ENCODE data around the gene CARS2.
"Not testable (repeated sequence)": the region's sequence is repeated elsewhere in the genome, so short reads cannot be mapped to it uniquely, and the experiment has no call there.

The CARS2 gene

GRCh38 chr13:110635405-110636002 lies 70.4 kb downstream of the CARS2 start:
- DNase-seq, result no peak

GRCh38 chr13:110634558-110634957 lies 71.4 kb downstream of the CARS2 start:
- peak; percentile 74 for DNase-seq

GRCh38 chr13:110633776-110634175 lies 72.1 kb downstream of the CARS2 start:
- DNase-seq, result no peak

GRCh38 chr13:110632255-110632654 lies 73.7 kb downstream of the CARS2 start:
- not testable (repeated sequence) for DNase-seq

- DNase-seq, result no peak
Measured at GRCh38 chr13:110630566-110631119, 75.3 kb downstream of the CARS2 start.

- DNase-seq, result no peak
Measured at GRCh38 chr13:110629735-110630134, 76.2 kb downstream of the CARS2 start.

- DNase-seq, result no peak
Measured at GRCh38 chr13:110628952-110629701, 76.8 kb downstream of the CARS2 start.

- DNase-seq, result peak; percentile 21
Measured at GRCh38 chr13:110628477-110628793, 77.5 kb downstream of the CARS2 start.

- DNase-seq, result no peak
Measured at GRCh38 chr13:110627761-110628476, 78.0 kb downstream of the CARS2 start.

- DNase-seq, result no peak
Measured at GRCh38 chr13:110627351-110627750, 78.6 kb downstream of the CARS2 start.

GRCh38 chr13:110626521-110626920 lies 79.4 kb downstream of the CARS2 start:
- no peak for DNase-seq

GRCh38 chr13:110625771-110626321 lies 80.1 kb downstream of the CARS2 start:
- no peak for DNase-seq

- DNase-seq, result no peak
Measured at GRCh38 chr13:110624766-110625756, 80.9 kb downstream of the CARS2 start.

GRCh38 chr13:110620596-110620995 lies 85.3 kb downstream of the CARS2 start:
- no peak for DNase-seq

- DNase-seq, result no peak
Measured at GRCh38 chr13:110618780-110619179, 87.1 kb downstream of the CARS2 start.

GRCh38 chr13:110618167-110618566 lies 87.7 kb downstream of the CARS2 start:
- no peak for DNase-seq

GRCh38 chr13:110617321-110618072 lies 88.4 kb downstream of the CARS2 start:
- DNase-seq, result peak; percentile 22

GRCh38 chr13:110616103-110617101 lies 89.5 kb downstream of the CARS2 start:
- DNase-seq, result peak; percentile 57

GRCh38 chr13:110615322-110616102 lies 90.4 kb downstream of the CARS2 start, which contains the start of gene NAXD:
Gene NAXD (plus strand): TSS chr13:110615545. CDS start chr13:110615602, 57 bp downstream.
- peak; percentile 97 for DNase-seq
